Spleen (tissue), 11 donors: Measurements from ENCODE around the gene CNEP1R1. TPM values are rescaled to one million over a fixed set of nuclear protein-coding genes. Genes with fewer than 3 reads are reported as not detected.

Experiments
- DNase-seq: peaks from one replicate; pipeline ENCODE4 v3.0.0-alpha.2; 2020
- H3K27ac ChIP-seq, 8 donors: fragments of 200-600 bp; sonication (generic) in 7 of 8; 1 replicate in 4 of 8; 2 replicates in 4 of 8; pipeline versions ENCODE4 v1.5.0 to v1.8.0; 2016 to 2021; ENCODE audit warnings: inconsistent platforms in 4 of 8, mild to moderate bottlenecking in 4 of 8, moderate library complexity in 1 of 8
- H3K27me3 ChIP-seq, 7 donors: fragments of 200-600 bp; sonication (generic) in 6 of 7; replicated peaks in 1 of 7; 1 replicate in 4 of 7; 2 replicates in 3 of 7; pipeline versions ENCODE4 v1.5.0 to v1.8.0; 2016 to 2021; ENCODE audit warnings: inconsistent platforms in 3 of 7, mild to moderate bottlenecking in 1 of 7
- H3K36me3 ChIP-seq, 6 donors: fragments of 200-600 bp; sonication (generic) in 5 of 6; 1 replicate in 4 of 6; 2 replicates in 2 of 6; pipeline versions ENCODE4 v1.5.0 to v1.8.0; 2016 to 2021; ENCODE audit warnings: inconsistent platforms in 2 of 6
- H3K4me1 ChIP-seq, 6 donors: fragments of 200-600 bp; sonication (generic) in 5 of 6; 1 replicate in 3 of 6; 2 replicates in 3 of 6; pipeline versions ENCODE4 v1.5.0 to v1.8.0; 2016 to 2021; ENCODE audit warnings: inconsistent platforms in 3 of 6
- H3K4me3 ChIP-seq, 8 donors: fragments of 200-600 bp; sonication (generic) in 7 of 8; 1 replicate in 4 of 8; 2 replicates in 4 of 8; pipeline versions ENCODE4 v1.5.0 to v1.8.0; 2016 to 2021; ENCODE audit warnings: inconsistent platforms in 4 of 8, mild to moderate bottlenecking in 4 of 8, moderate library complexity in 2 of 8
- H3K9me3 ChIP-seq, 8 donors: fragments of 200-600 bp; sonication (generic) in 7 of 8; 1 replicate in 4 of 8; 2 replicates in 4 of 8; pipeline versions ENCODE4 v1.5.0 to v1.8.0; 2016 to 2021; ENCODE audit warnings: inconsistent platforms in 4 of 8
- CTCF ChIP-seq, 11 experiments: fragments of 200-600 bp in 7 of 11; fragments of 450-650 bp in 4 of 11; sonication (generic) in 4 of 11; IDR thresholded peaks in 8 of 11; conservative IDR thresholded peaks in 3 of 11; 1 replicate in 7 of 11; 2 replicates in 4 of 11; pipeline versions ENCODE4 v1.4.0 to v1.8.0; 2016 to 2021; ENCODE audit warnings: antibody characterized with exemption in 11 of 11, inconsistent platforms in 4 of 11, mild to moderate bottlenecking in 1 of 11
- POLR2A ChIP-seq, 3 donors: fragments of 450-650 bp; IDR thresholded peaks; one replicate each; pipeline ENCODE4 v1.5.1; 2017; ENCODE audit warnings: antibody characterized with exemption in 3 of 3, mild to moderate bottlenecking in 1 of 3
- POLR2AphosphoS5 ChIP-seq, 3 donors: sonication (generic); formaldehyde crosslinking; IDR thresholded peaks; one replicate each; pipeline ENCODE4 v1.5.1; 2017; ENCODE audit warnings: antibody characterized with exemption in 3 of 3
- WGBS, 5 donors: extraction: QIAGEN DNeasy Blood & Tissue Kit in 3 of 5; methylation state at CpG; one replicate each; pipeline versions ENCODE4 v1.1.5 to v1.1.7; 2013 to 2018; 5-methylcytosine and 5-hydroxymethylcytosine counted together
- intact Hi-C: fragments of 100-400 bp; cut with DNase I; formaldehyde crosslinking; loops from one replicate; pipeline ENCODE4 v1.15.0; 2023; ENCODE audit warnings: low total_unique reads
- polyA plus RNA-seq, 3 donors: library from polyadenylated mRNA; stranded (reverse); fragments of 200-250 nt; gene quantifications; one replicate each; pipeline ENCODE4 v1.2.1, GENCODE V29; 2013
- total RNA-seq, 7 donors: library from RNA; depleted of rRNA in 3 of 7; stranded (reverse); fragments of >200 nt in 3 of 7; fragmentation: NEBNext Ultra II Directional in 4 of 7; extraction: Animal tissue kit (Norgen Biotek cat#: 25700) in 4 of 7; gene quantifications; one replicate each; pipeline versions ENCODE4 v1.1.0 to v1.2.1, GENCODE V29; 2016 to 2021
- donor health status: healthy with polysubstance abuse.
- donor health status: DM: no; HTN: no; CAD: no; lungs with moderate emphysema.
- donor health status: DM: no; HTN: no; CAD: no.
- donor health status: Bipolar disorder and iron deficiency.
- donor health status: healthy.
- donor health status: DM: no; HTN: no; CAD: no.
- donor health status: DM: yes; HTN: yes; CAD: no.

CNEP1R1 gene
- total and polyA plus RNA-seq, 10 donors, result 9.6 to 45.4 (median 30.3) TPM

GRCh38 chr16:50071075-50071671, 46.1 kb downstream of the CNEP1R1 start:
- H3K27ac ChIP-seq, result peak overlapping the region in 1 of 8 donors; percentile 16
- H3K9me3 ChIP-seq, result no peaks in the 10 kb centered on the region
- TF ChIP-seq POLR2AphosphoS5 (IDR thresholded peaks at IDR 0.05) (no peak), CTCF (IDR thresholded peaks at IDR 0.05 in 8 of 11, conservative IDR thresholded peaks at IDR 0.05 in 3 of 11) (no peak), POLR2A (IDR thresholded peaks at IDR 0.05) (no peak)
- no peak for DNase-seq
- H3K36me3 ChIP-seq, result peaks cover 0 to 68% (median 17%) of the 10 kb centered on the region in 6 donors
- H3K27me3 ChIP-seq, result no peaks in the 10 kb centered on the region
- H3K4me1 ChIP-seq, result peaks cover 14 to 37% (median 30%) of the 10 kb centered on the region in 6 donors
- 66 to 73% (median 70%) methylated on average over 2 of the region's 2 CpGs for WGBS, 5 donors
- intact Hi-C loops, result no loop called here
- H3K4me3 ChIP-seq, result no peak overlapping the region

- no peak overlapping the region for H3K4me3 ChIP-seq
- no peaks in the 10 kb centered on the region for H3K9me3 ChIP-seq
- intact Hi-C loops, result no loop called here
- H3K36me3 ChIP-seq, result peaks cover 0 to 82% (median 25%) of the 10 kb centered on the region in 6 donors
- DNase-seq, result no peak
- 79 to 93% (median 82%) methylated on average over 5 of the region's 5 CpGs for WGBS, 5 donors
- H3K4me1 ChIP-seq, result peaks cover 2 to 23% (median 15%) of the 10 kb centered on the region in 6 donors
- TF ChIP-seq CTCF (IDR thresholded peaks at IDR 0.05 in 8 of 11, conservative IDR thresholded peaks at IDR 0.05 in 3 of 11) (no peak), POLR2A (IDR thresholded peaks at IDR 0.05) (no peak), POLR2AphosphoS5 (IDR thresholded peaks at IDR 0.05) (no peak)
- H3K27ac ChIP-seq, result peak overlapping the region in 2 of 8 donors; percentile 18 to 60
- H3K27me3 ChIP-seq, result no peaks in the 10 kb centered on the region
Observed at GRCh38 chr16:50072730-50073129, 47.7 kb downstream of the CNEP1R1 start.

GRCh38 chr16:50079397-50080140, 54.5 kb downstream of the CNEP1R1 start:
- peak overlapping the region in 2 of 8 donors; percentile 28 to 48 for H3K27ac ChIP-seq
- H3K9me3 ChIP-seq, result no peaks in the 10 kb centered on the region
- H3K36me3 ChIP-seq, result peaks cover 2 to 100% (median 50%) of the 10 kb centered on the region in 6 donors
- H3K4me3 ChIP-seq, result no peak overlapping the region
- H3K27me3 ChIP-seq, result no peaks in the 10 kb centered on the region
- intact Hi-C loops, result no loop called here
- H3K4me1 ChIP-seq, result no peaks in the 10 kb centered on the region
- DNase-seq, result no peak
- 80 to 92% (median 90%) methylated on average over 9 of the region's 9 CpGs for WGBS, 5 donors
- TF ChIP-seq POLR2AphosphoS5 (IDR thresholded peaks at IDR 0.05) (no peak), CTCF (IDR thresholded peaks at IDR 0.05 in 8 of 11, conservative IDR thresholded peaks at IDR 0.05 in 3 of 11) (no peak), POLR2A (IDR thresholded peaks at IDR 0.05) (no peak)

GRCh38 chr16:50081428-50082018, 56.5 kb downstream of the CNEP1R1 start:
- Histone ChIP-seq H3K27me3 (no peaks in the 10 kb centered on the region), H3K36me3 (peaks cover 2 to 100% (median 65%) of the 10 kb centered on the region in 6 donors), H3K9me3 (no peaks in the 10 kb centered on the region), H3K27ac (no peak overlapping the region), H3K4me1 (no peaks in the 10 kb centered on the region), H3K4me3 (no peak overlapping the region)
- intact Hi-C loops, result no loop called here
- WGBS, 5 donors, result 87 to 93% (median 91%) methylated on average over 7 of the region's 7 CpGs
- no peak for TF ChIP-seq POLR2AphosphoS5 (IDR thresholded peaks at IDR 0.05)
- TF ChIP-seq POLR2A (IDR thresholded peaks at IDR 0.05), result no peak
- TF ChIP-seq CTCF (IDR thresholded peaks at IDR 0.05 in 8 of 11, conservative IDR thresholded peaks at IDR 0.05 in 3 of 11), result no peak
- no peak for DNase-seq
